ENCODE measurements around the gene RAB44.
"Not testable (repeated sequence)": the region's sequence is repeated elsewhere in the genome, so short reads cannot be mapped to it uniquely, and the experiment has no call there.

The RAB44 gene

GRCh38 chr6:36685926-36686667 is 11.5 kb upstream of the RAB44 start:
- no peak for DNase-seq (ENCODE audit: low read depth)

GRCh38 chr6:36686668-36687513 is 10.7 kb upstream of the RAB44 start:
- DNase-seq (ENCODE audit: low read depth), result no peak

- no peak for DNase-seq (ENCODE audit: low read depth)
Measured at GRCh38 chr6:36688063-36688738, 9.4 kb upstream of the RAB44 start.

- DNase-seq (ENCODE audit: low read depth), result no peak
Measured at GRCh38 chr6:36688739-36689075, 8.9 kb upstream of the RAB44 start.

GRCh38 chr6:36691011-36691410 is 6.6 kb upstream of the RAB44 start:
- DNase-seq (ENCODE audit: low read depth), result no peak

- no peak for DNase-seq (ENCODE audit: low read depth)
Measured at GRCh38 chr6:36691612-36692011, 6.0 kb upstream of the RAB44 start.

GRCh38 chr6:36692220-36692619 is 5.4 kb upstream of the RAB44 start:
- DNase-seq (ENCODE audit: low read depth), result no peak

- no peak for DNase-seq (ENCODE audit: low read depth)
Measured at GRCh38 chr6:36692861-36693702, 4.5 kb upstream of the RAB44 start.

GRCh38 chr6:36694616-36695015 is 3.0 kb upstream of the RAB44 start:
- DNase-seq (ENCODE audit: low read depth), result no peak

GRCh38 chr6:36695414-36695813 is 2.2 kb upstream of the RAB44 start:
- DNase-seq (ENCODE audit: low read depth), result no peak

GRCh38 chr6:36698196-36698595 is 570 bp downstream of the RAB44 start:
- DNase-seq (ENCODE audit: low read depth), result no peak

- DNase-seq (ENCODE audit: low read depth), result no peak
Measured at GRCh38 chr6:36698871-36699271, 1.2 kb downstream of the RAB44 start.

- DNase-seq (ENCODE audit: low read depth), result no peak
Measured at GRCh38 chr6:36699348-36699747, 1.7 kb downstream of the RAB44 start.

- no peak for DNase-seq (ENCODE audit: low read depth)
Measured at GRCh38 chr6:36700071-36700812, 2.6 kb downstream of the RAB44 start.

GRCh38 chr6:36700831-36701230 is 3.2 kb downstream of the RAB44 start:
- no peak for DNase-seq (ENCODE audit: low read depth)

GRCh38 chr6:36701401-36701991 is 3.9 kb downstream of the RAB44 start:
- no peak for DNase-seq (ENCODE audit: low read depth)

GRCh38 chr6:36702656-36703055 is 5.0 kb downstream of the RAB44 start:
- no peak for DNase-seq (ENCODE audit: low read depth)

- no peak for DNase-seq (ENCODE audit: low read depth)
Measured at GRCh38 chr6:36703081-36703606, 5.5 kb downstream of the RAB44 start.

GRCh38 chr6:36703982-36704381 is 6.4 kb downstream of the RAB44 start:
- DNase-seq (ENCODE audit: low read depth), result no peak

- DNase-seq (ENCODE audit: low read depth), result not testable (repeated sequence)
Measured at GRCh38 chr6:36704961-36705577, 7.4 kb downstream of the RAB44 start.

Data from stimulated activated CD8-positive, alpha-beta memory T cell treated with anti-CD3 and anti-CD28 coated beads, Interleukin-7, amount 100 ng/mL, for 24 hours (primary cell).